Stimulated activated CD8-positive, alpha-beta memory T cell treated with anti-CD3 and anti-CD28 coated beads, Interleukin-2, amount 100 ng/mL, for 48 hours (primary cell): ENCODE data around the gene CDCA3.

Experiments used
- DNase-seq, 2 donors: peaks; one replicate each; pipeline ENCODE4 v3.0.0-alpha.2; 2020; ENCODE audit warnings: low read depth in 2 of 2

CDCA3 gene

GRCh38 chr12:6820166-6820565 lies 30.9 kb downstream of the CDCA3 start:
- no peak for DNase-seq

DNA sequence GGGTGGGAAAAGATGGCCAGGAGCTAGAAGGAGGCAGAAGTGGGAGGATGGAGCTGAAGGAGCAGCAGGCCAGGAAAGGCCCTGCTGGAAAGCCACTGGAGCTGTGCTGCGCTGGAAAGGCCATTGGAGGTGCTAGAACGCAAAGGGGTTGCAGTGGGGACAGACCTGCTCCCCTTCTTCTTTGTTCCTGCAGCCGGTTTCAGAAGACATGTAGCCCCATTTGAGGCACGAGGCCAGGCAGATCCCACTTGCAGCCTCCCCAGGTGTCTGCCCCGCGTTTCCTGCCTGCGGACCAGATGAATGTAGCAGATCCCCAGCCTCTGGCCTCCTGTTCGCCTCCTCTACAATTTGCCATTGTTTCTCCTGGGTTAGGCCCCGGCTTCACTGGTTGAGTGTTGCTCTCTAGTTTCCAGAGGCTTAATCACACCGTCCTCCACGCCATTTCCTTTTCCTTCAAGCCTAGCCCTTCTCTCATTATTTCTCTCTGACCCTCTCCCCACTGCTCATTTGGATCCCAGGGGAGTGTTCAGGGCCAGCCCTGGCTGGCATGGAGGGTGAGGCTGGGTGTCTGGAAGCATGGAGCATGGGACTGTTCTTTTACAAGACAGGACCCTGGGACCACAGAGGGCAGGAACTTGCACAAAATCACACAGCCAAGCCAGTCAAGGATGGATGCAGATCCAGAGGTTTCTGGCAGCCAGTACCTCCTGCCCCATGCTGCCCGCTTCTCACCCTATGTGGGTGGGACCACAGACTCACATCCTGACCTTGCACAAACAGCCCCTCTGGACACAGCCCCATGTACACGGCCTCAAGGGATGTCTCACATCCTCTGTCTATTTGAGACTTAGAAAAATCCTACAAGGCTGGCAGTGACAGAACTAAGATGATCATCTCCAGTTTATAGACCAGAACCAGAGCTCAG lies 31.7 kb downstream of the CDCA3 start:
- no peak for DNase-seq

DNA sequence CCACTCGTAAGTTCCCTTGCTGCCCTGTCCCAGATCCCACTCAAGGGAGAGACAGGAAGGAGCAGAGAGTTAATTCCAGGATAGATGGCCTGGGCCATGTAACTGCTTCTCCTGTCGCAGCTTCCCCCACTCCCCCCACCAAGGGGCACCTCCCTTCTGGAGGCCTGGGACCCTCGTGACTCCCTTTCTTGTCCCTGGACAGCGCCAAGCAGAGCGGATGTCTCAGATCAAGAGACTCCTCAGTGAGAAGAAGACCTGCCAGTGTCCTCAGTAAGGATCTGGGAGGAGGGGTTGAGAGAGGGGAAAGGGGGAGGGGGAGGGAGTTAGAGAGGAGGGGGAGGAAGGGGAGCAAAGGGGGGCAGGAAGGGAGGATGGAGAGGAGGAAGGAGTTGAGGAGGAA lies 32.4 kb downstream of the CDCA3 start:
- DNase-seq: no peak

GRCh38 chr12:6818222-6818621 lies 32.9 kb downstream of the CDCA3 start:
- DNase-seq: no peak

DNA sequence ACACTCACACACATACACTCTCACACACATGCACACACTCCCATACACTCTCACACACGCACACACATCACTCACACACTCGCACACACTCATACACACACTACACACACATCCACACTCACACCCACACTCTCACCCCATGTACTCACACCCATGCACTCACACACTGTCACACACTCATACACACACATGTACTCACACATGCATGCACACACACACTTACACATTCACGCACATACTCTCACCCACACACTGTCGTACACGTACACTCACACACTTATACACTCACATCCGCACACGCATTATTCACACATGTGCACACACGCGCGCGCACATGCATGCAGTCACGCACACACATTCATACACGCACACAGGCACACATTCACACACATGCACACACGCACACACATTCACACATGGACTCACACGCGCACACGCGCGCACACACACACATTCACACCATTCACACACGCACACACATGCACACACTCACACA lies 33.4 kb downstream of the CDCA3 start:
- DNase-seq: no peak

GRCh38 chr12:6817098-6817497 lies 34.0 kb downstream of the CDCA3 start:
- no peak for DNase-seq

DNA sequence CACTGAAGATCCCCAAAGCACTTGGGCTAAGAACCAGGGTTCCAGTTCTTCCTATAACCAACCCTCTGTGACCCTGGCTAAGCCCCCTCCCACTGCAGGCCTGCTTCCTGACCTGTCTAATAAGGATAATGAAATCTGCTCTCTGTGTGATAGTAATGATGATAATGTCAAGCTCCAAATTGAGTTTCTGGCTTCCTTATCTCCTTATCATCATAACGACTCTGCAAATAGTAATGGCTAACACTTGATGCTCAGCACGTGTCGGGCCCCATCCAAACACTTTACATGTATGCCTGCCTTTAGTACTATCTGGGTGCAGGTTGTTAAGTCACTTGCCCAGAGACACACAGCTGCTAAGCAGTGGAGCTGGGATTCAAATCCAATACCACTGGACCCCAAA lies 34.5 kb downstream of the CDCA3 start:
- no peak for DNase-seq

- no peak for DNase-seq
Measured at GRCh38 chr12:6813363-6813762, 37.7 kb downstream of the CDCA3 start.

DNA sequence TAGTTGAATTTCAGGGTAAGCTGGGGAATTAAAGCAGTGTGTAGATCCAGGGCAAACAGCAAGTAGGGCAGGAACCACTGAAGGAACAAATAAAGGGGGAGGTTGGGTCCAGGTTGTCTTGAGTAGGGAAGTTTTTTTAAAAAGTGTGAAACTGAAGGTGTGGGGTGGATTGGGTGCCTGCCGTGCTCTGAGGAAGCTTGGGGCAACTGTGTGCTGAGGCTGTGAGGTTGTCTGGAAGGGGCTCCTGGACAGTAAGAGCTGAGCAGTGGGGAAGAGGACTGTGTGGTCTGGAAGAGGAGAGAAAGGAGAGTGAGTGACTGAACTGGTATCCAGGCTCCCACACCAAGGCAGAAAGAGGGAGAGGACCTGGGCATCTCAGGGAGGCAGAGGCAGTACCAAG lies 40.3 kb downstream of the CDCA3 start:
- no peak for DNase-seq

GRCh38 chr12:6809056-6809455 lies 42.0 kb downstream of the CDCA3 start:
- DNase-seq: no peak

DNA sequence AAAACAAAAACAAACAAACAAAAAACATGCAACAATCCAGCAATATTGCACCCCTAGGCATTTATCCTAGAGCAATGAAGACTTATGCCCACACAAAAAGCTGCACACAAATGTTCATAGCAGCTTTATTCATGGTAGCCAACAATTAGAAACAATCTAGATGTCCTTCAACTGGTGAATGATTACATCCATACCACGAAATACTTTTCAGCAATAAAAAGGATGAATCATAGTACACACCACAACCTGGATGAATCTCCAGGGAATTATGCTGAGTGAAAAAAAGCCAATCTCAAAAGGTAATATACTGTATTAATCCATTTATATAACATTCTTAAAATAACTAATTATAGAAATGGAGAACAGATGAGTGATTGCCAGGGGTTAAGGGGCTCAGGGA lies 43.9 kb downstream of the CDCA3 start:
- no peak for DNase-seq

GRCh38 chr12:6799147-6799546 lies 51.9 kb downstream of the CDCA3 start:
- no peak for DNase-seq
